IPS-NIHi11 (cell line): ENCODE results near the gene STC2.
"Not testable (repeated sequence)": the region's sequence is repeated elsewhere in the genome, so short reads cannot be mapped to it uniquely, and the experiment has no call there.

ENCODE experiments used
- DNase-seq: peaks from one replicate; pipeline ENCODE4 v3.0.0; 2012; ENCODE audit warnings: mixed read lengths, low spot score

STC2 gene

DNA sequence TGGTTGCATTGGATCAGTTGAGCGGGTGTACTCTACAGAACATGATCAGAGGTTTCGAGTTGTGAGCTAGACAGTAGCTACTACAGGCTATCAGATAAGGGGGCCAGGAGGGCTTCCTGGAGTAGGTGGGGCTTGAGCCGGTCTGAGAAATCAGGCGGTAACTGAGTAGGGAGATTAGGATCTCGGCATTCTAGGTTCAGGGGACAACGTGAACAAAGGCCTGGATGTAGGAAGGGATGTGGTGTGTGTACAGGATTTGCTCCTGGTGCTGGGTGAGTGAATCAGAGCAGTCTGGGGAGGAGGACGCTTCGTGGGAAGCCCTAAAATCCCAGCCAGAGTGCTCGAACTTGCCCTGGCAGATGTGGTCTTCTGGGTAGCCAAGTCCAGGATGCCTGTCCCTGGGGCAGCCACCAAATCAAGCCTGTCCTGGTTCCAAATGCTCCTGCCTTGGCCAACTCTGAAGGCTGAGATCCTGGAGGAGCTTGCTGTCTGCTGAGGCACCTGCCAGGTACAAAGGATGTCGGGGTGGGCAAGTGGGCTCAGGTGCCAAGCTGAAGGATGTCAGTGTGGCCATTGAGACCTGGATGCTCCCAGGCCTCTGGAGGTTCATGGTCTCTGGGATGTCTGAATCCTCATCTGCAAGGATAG lies 33.4 kb downstream of the STC2 start:
- no peak for DNase-seq

DNA sequence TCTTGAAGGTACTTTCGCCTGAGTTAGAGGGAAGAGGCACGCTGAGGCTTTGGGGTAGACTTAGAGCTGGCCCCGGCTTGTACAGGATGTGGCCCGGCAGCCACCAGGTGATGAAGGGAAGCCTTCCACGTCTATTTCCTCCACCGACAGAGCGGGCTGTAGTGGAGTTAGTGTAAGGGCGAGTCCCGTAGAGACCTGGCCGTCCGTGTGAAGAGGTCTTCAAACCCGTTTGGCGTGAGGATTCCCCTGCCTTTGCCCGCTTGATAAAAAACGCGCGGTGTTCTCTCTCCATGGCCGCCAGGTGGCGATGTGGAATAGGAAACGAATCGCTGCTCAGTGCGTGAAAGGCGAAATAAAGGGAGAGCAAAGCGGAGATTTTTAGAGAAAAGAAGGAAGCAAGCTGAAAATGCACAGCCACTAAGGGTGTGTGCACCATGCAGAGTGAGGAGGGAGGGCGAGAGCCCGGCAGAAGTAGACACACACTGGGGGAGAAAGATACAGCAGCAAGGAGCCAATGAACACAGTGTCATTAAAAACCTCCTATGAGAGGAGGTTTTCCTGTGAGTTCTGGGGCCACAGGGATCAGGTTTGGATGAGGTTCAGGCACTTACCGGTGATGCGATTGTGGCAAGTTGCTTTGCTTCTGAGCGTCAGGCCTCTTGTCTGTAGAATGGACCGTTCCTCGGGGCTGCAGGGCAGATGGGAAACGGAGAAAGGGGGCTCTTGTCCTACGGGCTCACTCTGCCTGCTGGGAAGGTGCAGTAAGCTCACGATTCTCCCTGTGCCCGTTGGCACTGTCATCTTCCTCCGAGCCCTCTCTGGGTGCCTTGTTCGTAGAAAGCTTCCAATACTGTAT lies 34.2 kb downstream of the STC2 start:
- DNase-seq, result peak; percentile 87

DNA sequence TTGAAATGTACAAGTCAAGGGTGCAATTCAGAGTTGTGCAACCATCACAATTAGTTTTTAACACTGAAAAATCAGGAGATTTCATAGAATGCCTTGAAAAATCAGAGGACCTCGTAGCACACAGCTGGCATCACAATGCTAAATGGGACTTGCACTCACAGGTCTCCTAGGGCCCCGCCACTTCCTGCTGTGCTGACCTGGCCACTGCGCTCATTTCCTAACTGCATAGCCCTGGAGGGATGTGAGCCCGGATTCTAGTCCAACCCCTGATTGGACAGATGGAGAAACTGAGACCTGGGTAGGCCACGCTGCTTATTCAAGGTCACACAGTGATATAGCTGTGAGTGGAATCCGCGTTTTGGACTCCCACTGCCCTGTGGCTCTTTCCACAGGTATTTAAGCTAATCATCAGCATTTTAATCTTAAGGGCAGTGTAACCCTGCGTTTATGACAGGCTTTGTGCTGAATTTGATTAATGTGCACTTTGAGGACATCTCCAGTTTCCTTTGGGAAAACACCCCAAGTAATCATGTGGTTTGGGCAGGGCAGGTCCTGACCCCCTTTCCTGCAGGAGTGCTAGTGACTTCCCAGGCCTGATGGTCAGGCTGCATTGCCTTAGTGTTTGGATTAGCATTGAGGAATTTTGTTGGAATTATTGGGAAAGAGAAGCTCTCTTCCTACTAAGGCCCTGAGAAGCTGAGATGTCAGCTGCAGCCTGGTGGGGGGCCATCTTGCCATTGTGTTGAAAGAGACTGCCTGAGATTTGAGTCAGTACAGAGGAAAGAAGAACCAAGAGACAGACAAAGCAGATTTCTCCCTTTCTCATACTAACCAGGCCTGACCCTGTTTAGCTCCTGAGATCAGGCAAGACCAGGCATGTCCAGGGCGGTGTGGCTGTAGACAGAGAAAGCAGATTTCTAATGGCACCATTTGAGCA lies 36.2 kb downstream of the STC2 start:
- DNase-seq, result peak; percentile 59

DNA sequence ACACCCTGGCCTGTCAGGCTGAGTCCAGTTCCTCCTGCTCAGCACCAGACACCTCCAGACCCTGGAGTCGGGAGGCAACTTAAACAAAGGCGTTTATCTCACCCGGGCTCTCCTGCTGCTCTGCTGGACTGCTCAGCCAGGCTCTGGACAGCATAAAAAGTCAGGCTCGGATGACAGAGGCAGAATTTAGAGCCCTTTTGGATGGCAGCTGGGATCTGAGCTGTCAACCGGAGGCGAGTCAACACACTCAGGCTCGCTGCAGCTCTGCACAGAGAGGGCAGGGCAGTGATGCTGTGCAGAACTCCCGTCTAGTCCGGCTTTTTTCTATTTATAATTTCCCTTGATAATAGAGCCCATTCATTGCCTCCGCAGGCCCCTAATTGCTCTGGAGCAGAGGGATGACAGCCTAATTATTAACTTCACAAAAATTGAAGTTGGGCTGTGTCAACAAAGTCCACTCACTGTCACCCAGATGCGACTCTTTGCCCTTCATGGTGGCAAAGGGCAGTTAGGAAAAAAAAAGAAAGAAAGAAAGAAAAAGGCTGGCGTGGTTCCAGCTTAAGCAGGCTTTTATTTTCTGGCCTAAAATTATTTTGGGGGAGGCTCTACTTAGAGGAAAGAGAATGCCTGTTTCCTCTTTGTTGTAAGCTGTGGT lies 37.6 kb downstream of the STC2 start:
- DNase-seq, result no peak

DNA sequence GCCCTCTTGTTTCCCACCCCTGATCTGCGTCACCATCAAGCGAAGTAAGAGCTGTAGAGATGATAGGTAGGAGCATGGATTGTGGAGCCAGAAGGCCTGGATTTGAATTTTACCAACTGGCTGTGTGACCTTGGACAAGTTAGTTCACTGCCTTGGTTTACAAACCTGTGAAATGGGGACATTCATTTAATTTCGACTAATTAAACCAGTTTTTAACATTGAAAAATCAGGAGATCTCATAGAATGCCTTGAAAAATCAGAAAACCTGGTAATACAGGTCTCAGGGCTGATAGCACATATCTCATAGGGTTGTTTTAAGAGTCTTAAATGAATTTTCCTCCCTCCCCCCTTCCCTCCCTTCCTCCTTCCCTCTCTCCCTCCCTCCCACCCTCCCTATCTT lies 38.8 kb downstream of the STC2 start:
- DNase-seq, result no peak

DNA sequence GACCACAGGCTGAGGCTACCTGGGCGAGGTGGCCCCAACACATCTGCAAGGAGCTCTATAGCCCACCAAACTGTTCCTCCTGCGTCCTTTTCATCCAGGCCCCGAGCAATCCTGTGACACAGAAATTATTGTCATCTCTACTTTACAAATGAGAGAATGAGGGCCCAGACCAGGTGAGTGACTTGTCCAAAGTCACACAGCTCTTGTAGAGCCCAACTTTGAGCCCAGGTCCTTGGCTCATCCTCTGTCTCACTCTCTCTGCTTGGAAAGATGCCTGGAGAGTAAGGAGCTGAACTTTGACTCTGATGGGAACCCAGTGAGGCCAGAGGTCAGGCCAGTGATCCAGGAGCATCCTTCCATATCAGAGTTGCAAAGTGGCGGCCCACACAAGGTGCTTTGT lies 39.6 kb downstream of the STC2 start:
- DNase-seq, result no peak

DNA sequence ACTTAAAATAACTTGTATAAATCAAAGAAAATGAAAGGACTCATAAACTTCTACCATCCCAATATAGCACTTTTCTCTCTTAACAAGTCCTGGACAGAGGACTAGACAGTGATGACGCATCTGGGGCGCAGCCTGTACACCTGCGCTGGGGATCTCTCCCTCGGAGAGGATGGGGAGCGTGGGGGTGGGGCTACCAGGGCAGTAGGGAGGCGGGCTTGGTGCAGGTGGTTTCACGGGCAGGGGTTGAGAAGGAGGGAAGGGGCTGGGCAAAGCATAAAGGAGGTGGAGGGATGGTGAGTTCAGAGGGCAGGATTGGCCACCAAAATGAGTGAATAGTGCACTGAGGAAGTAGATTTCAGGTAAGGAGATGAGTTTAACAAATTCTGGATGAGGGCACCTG lies 41.1 kb downstream of the STC2 start:
- DNase-seq, result no peak

DNA sequence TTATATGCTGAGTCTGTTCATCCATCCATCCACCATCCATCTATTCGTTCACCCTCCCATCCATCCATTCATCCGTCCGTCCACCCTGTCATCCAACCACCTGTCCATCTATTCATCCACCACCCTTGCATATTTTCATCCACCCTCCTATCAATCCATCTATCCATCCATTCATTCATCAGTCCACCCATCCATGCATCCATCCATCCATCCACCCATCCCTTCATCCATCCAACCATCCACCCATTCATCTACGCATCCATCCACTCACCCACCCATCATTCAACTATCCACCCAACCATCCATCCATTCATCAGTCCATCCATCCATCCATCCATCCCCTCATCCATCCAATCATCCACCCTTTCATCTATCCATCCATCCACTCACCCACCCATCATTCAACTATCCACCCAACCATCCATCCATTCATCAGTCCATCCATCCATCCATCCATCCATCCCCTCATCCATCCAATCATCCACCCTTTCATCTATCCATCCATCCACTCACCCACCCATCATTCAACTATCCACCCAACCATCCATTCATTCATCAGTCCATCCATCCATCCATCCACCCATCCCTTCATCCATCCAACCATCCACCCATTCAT lies 43.8 kb downstream of the STC2 start:
- not testable (repeated sequence) for DNase-seq

DNA sequence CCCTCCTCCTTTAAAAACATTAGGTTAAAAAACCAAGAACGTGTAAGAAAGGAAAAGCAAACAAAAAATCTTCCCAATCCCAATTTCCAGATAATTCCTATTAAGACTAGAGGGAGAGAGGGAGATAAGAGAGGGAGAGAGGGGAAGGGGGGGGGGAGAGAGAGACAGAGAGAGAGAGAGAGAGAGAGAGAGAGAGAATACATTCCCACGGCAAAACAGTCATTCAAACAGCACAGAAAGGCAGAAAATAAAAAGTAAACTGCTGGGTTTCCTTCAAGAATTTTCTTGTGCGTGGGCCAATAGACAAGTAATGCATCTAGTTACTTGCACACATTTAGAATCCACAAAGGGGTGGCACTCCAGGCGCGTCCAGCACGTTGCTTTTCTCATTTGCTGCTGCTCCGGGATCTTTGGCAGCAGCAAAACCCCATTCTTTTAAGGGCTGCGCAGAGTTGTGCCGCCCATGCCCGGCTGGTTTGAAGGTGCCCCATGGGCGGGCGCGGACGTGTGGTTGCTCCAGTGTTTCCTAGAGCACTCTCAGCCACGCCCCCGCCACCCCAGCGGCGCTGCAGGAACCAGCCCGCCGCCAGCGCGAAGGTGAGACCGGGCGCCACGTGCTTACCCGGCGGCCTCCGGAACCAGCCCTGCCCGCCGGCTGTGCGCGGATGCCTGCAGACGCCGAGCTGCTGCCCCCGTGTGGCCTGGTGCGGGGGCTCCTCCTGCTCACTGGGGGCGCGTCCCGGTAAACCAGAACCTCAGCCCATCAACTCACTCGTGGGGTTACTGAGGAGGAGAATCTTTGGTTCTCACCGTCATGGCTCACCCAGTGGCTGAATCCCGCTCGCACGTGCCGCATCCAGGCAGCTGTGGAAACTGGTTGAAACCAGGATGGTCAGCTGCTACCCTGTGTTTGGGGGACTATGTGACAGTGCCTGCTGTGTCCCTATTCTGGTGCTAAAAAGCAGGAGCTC lies 44.6 kb downstream of the STC2 start:
- DNase-seq, result peak; percentile 95

DNA sequence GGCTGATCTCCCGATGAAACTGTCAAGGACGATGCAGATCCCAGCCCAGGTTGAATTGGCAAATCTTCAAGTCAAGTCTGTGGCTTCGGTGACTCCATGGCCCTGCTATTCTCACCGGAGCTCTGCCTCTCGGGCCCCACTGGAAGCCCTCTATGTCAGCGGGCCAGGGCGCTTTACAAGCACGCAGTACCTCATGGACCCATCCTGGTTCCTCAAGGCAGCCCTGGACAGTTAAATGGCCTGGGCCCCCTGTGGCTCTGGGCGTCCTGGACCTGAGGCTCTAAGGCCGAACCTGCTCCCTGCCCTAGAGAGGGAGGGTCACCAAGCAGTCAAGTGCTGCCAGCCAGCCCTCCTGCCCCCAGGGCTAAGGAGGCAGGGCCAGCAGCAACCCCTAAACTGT lies 45.3 kb downstream of the STC2 start:
- no peak for DNase-seq

DNA sequence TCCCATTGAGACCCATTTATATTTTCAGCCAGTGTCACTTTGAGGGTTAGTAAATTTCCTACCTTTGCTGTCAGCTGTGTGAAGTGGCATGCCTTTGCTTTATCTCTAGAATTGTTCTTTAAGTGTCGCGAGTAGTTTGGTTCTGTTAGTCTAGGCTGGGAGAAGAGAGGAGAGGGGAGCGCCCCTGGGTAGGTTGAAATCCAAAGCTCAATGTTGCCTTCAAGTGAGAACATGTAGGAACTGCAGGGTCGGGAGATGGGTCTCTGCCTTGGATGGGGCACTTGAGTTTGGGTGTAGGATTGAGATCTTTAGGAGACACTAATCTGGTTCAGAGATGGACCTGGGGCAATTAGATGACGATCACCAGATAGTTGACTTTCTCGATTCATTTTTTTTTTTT lies 46.3 kb downstream of the STC2 start:
- peak; percentile 55 for DNase-seq

DNA sequence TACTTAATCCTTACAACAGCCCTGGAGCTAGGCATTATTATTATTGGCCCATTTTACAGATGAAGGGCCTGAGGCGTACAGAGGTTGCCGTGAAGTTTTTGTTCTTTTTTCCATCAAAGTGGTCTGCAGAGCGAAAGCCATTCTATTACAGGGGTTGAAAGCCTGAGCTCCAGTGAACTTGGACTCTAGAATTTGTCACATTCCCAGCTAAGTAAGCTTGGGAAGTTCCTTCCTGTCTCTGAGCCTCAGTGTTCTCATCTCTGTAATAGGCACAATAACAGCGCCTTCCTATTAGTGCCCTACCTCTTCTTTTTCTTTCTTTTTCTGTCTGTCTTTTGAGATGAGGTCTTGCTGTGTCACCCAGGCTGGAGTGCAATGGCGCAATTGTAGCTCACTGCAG lies 49.0 kb downstream of the STC2 start:
- DNase-seq, result no peak

DNA sequence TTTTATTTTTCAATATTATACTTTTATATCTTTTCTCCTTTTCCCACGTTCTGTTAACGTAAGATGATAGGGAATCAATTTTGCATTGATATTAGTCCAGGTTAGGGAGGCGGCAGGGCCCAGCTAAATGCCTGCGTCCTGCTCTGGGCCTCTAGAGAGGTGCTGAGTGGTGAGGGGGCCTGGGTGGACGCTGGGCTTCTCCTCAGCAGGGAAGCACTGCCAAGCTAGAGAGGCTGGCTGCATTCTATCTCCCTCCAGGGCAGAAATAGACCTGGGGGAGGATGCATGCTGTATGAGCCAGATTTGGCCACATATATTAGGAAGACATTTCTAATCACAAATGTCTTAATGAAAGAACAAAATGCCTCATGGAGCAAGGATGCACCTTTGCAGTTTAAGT lies 49.6 kb downstream of the STC2 start:
- no peak for DNase-seq

DNA sequence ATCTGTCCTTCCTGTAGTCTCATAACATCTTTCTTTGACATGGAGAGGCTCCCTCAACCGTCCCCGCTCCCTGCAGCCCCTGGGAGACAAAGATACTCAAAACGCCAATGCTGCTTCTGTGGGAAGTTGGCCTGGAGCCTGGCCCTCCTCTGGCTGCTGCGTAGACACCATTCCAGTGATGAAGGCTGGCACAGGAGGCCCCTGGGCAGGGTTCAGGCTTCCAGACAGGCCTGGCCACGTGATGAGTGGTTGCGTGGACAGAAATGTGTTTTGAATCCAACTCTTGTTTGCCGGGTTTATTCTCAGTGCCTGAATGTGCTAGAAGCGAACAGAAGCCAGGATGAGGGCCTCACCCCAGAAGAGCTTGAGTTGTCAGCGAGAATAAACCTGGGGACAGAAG lies 50.0 kb downstream of the STC2 start:
- DNase-seq, result no peak

DNA sequence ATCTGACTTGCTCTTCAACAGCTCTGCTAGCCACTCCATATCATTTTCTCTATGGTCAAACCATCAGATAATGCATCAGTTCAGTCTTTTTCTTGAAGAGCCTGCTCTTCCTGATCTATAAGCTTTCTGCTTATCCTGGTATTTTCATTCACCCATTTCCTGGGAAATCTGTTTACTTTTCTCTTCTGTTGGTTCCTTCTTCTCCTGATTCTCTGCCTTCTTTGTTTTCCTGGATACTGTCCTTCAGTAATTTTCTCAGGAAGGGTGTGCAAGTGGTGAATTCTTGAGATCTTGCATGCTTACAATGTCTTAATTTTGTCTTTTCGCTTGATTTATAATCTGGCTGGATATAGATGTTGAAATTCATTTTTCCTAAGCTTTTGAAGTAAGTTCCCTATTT lies 53.4 kb downstream of the STC2 start:
- no peak for DNase-seq

DNA sequence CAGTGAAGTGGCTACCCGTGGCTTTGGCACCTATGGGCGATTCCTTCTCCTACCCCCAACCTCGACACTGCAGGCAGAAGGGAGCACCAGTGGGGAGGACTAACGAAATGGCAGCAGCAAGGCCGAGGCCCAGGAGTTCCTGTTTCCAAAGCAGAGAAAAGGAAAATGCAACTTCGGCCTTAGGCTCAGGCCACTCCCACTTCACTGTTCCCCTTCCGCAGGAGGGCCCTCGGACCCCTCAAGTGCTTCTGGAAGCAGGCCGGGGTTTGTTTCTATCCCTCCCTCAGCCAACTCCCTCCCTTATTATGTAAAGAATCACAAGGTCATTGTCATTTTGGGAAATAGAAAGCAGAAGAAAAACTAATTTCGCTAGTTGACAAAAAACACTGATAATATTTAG lies 56.8 kb downstream of the STC2 start:
- DNase-seq, result no peak

DNA sequence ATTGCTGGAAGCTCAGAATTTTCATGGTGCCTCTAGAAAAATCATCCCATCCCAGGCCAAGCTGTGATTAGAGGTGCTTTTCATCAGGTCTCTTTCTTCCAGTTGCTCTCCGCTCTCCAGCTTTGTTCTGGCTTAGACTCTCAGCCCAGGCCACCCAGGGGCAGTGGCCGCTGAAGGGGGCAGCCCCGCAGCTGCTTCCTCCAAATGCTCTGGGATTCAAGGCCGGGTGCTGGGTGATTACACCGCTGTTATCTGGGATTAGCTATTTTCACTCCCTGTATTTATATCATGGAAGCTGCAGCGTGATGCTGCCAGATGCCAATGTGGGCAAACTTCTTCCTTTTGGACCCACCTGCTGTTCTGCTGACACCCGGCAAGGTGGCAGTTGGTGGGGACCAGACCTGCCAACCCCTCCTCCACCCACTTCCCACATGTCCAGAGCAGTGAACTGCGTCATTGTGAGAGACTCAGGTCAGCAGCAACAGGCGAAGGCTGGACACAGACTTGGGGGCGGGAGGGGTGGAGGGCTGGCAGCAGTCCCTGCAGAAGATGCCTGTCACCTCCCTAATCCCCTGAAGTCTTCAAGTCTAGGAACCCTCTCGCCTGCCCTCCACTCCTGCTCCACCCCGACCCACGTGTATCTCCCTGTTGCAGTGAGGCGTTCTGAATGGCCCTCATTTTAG lies 59.3 kb downstream of the STC2 start:
- no peak for DNase-seq

DNA sequence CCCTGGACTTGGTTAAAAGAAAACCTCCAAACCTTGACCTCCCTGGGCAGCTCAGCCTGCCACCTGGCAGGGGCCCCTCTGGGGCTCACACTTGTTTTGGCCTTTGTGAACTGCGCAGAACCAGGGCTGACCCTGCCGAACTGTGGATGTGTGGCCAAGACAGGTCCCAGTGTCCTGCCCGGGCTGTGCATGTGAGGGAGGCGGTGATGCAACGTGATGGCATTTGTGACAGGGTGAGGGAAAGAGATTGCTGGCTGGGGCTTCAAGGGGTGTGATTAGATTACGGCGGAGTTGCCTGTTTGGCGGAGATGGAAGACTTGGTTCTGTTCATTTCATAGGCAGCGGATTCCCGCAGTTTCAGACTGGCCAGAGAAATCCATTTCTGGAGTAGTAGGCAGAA lies 62.8 kb downstream of the STC2 start:
- no peak for DNase-seq
